HG02571 (cell line): ENCODE results near the gene KIRREL2.

Experiments used
- ATAC-seq: cut with Tn5 transposase; IDR thresholded peaks from one replicate; pipeline ENCODE4 v1.9.1; 2021; ENCODE audit warnings: mild to moderate bottlenecking, moderate library complexity; ENCODE audit not compliant: unreplicated experiment

KIRREL2 gene

DNA sequence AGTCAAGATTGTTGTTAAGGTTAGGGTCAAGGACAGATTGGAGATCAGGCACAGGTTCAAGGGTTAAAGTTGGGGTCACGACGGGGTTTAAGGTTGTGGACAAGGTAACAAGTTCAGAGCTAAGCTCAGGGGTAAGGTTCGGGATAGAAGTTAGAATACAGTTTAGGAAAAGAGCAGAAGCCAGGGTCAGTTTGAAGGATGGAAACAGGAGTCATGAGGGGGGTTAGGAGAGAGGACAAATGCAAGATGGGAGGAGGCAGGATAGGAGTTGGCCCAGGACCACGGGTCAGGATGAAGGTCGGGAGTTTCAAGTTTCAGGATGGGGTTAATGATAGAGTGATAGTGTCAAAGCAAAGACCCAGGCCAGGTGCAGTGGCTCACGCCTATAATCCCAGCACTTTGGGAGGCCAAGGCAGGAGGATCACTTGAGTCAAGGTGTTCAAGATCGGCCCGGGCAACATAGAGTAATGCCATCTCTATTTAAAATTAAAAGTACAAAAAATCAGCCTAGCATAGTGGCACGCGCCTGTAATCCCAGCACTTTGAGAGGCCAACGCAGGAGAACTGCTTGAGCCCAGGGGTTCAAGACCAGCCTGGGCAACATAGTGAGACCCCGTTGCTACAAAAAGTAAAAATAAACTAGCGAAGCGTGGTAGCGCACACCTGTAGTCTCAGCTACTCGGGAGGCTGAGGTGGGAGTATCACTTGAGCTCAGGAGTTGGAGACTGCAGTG is 12.1 kb upstream of the KIRREL2 start:
- ATAC-seq = no peak

GRCh38 chr19:35845215-35846037 is 11.3 kb upstream of the KIRREL2 start:
- no peak for ATAC-seq

- no peak for ATAC-seq
Measured at GRCh38 chr19:35846038-35846668, 10.6 kb upstream of the KIRREL2 start.

GRCh38 chr19:35847911-35848310 is 8.8 kb upstream of the KIRREL2 start:
- no peak for ATAC-seq

DNA sequence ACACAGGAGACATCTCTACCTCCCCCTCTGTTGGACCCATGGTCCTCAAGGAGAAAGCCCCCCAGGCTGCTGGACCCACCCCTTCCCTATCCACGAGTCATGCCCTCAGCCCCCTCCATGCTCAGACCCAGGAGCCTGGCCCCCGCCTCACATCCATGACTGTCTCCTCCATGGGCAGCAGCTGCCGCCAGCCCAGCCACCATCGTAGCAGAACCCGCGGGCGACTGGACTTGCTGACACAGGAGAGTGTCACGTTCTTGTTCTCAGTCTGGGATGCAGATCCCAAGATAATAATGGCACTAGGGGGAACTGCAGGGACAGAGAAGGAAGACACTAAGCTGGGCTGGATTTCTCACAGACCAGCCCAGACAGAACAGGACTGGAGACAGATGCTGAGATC is 8.2 kb upstream of the KIRREL2 start:
- no peak for ATAC-seq

DNA sequence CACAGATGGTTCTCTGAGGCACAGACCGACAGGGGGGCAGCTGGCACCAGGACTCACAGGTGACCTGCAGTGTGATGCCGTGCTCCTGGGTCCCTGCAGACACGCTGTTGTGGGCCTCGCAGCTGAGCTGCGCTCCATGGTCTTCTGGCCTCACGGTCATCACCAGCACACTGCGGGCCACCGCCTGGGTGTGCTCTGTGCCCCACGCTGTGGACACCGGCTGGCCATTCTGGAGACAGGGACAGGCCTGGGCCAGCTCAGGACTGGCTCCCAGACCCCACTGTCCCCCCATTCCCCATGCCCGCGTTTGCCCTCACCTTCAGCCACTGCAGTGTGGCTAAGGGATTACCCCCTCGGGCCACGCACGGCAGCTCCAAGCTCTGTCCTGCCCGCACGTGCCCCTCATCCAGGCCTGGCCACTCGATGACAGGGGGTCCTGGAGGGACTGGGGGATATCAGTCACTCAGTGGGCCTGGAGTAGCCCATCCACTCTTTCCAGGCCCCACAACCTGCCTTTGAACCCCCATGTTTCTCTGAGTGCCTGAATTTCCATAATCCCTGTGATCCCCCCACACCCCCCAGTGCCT is 7.7 kb upstream of the KIRREL2 start:
- no peak for ATAC-seq

DNA sequence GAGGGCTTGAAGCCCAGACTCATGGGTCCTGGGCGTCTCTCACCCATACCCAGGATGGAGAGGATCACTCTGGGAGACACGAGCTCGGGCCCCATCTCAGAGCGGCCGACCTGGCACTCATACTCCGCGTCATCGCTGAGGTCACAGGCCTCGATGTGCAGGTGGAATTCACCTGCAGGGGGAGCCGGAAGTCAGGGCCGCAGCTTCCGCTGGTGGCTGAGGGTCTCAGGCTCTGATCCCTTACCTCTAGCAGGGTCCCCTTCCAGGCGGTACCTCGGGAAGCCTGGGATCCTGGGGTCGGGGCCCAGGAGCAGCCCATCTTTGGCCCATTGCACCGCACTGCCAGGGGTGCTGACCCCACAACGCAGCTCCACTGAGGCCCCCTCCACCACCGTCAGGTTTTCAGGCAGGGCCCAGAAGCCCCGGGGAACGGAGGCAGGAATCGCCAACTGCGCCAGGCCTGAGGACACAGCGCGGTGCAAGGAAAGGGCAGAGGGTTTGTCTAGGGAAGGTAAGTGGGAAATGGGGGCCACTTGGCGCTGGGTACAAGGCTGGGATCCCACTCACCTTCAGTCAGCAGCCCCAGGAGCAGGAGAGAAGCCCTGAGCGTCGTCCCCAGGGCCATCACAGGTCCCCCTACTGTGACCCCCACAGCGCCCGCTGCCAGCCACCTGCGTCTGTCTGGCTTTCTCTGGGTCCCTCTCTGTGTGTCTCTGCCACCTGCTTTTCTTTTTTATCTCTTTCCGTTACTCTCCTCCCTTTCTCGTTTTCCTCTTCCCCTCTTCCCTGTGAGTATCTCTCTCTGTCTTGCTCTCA is 5.3 kb upstream of the KIRREL2 start:
- ATAC-seq = no peak

- no peak for ATAC-seq
Measured at GRCh38 chr19:35852029-35852780, 4.5 kb upstream of the KIRREL2 start, which contains the start of gene NPHS1. TSS of gene NPHS1 (minus strand) at chr19:35852504. CDS start at chr19:35851837, 667 bp downstream.

GRCh38 chr19:35853038-35853756 is 3.5 kb upstream of the KIRREL2 start:
- no peak for ATAC-seq

- ATAC-seq = no peak
Measured at GRCh38 chr19:35858311-35858710, 1.6 kb downstream of the KIRREL2 start.

DNA sequence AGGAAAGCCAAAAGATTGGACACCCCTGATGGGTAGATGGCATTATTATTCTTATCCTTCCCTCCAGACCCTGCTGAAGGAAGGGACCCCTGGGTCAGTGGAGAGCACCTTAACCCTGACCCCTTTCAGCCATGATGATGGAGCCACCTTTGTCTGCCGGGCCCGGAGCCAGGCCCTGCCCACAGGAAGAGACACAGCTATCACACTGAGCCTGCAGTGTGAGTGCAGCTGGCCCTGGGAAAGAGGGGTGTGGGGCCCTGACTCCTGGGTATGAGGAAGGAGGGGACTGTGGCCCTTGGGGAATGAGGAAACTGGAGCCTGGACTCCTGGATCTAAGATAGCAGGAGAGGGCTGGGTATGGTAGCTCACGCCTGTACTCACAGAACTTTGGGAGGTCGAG is 2.7 kb downstream of the KIRREL2 start:
- no peak for ATAC-seq

- ATAC-seq = no peak
Measured at GRCh38 chr19:35860436-35860817, 3.7 kb downstream of the KIRREL2 start.

- no peak for ATAC-seq
Measured at GRCh38 chr19:35860818-35861639, 4.3 kb downstream of the KIRREL2 start.

DNA sequence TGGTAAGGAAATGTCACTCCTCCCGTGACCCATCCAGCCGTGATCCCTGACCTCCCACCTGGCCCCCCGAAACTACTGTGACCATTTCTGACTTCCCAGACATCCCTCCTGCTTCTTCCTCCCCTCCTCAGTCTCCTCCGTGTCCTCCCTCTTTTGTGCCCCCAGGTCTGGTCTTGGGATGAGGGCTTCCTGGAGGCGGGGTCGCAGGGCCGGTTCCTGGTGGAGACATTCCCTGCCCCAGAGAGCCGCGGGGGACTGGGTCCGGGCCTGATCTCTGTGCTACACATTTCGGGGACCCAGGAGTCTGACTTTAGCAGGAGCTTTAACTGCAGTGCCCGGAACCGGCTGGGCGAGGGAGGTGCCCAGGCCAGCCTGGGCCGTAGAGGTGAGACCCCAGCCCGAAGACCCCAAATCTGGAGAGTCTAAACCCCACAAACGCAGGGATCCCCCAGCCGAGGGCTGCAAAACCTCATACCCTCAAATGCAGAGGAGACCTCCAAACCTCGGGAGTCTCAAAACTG is 5.0 kb downstream of the KIRREL2 start:
- no peak for ATAC-seq

GRCh38 chr19:35862528-35862927 is 5.8 kb downstream of the KIRREL2 start:
- ATAC-seq = no peak

DNA sequence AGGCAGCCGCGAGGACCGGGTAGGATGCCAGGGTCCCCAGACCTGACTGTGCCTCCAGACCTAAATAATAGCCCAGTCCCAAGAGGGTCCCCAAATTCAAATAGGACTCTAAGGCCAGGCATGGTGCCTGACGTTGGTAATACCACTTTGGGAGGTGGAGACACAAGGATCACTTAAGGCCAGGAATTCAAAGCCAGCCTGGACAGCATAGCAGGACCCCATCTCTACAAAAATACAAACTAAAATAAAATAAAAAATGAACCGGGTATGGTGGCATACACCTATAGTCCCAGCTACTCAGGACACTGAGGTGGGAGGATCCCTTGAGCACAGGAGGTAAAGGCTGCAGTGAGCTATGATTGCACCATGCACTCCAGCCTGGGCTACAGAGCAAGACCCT is 6.3 kb downstream of the KIRREL2 start:
- no peak for ATAC-seq

DNA sequence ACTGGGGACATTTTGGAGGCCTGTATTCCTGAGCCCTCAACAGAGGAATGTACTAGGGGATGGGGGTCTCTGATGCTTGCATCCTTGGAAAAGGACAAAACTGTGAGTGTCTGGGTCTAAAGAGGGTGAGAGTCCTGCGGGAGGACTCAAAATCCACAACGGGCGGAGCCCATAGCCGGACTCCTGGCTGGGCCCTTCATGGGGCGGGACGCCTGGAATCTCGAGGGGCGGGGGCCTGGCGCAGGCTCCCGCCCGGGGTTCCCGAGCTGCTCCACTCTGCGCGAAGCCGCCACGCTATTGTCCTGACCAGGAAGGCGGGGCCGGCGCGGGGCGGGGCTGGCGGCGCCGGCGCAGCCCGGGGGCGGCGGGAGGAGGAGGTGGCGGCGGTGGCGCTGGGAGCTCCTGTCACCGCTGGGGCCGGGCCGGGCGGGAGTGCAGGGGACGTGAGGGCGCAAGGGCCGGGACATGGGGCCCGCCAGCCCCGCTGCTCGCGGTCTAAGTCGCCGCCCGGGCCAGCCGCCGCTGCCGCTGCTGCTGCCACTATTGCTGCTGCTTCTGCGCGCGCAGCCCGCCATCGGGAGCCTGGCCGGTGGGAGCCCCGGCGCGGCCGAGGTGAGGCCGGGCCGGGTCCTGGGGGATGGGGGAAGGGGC is 11.6 kb downstream of the KIRREL2 start, which contains the start of gene APLP1:
Gene APLP1, plus strand, starts transcription at position 403 of the 651 bp plus-strand sequence. Its CDS starts 63 bp downstream, at position 466.
- no peak for ATAC-seq
